Activated T-helper 2 cell treated with anti-CD3 and anti-CD28 coated beads, Interferon-gamma antibody, Interleukin-2, Interleukin-4, amounts not matched to agents 10 μg/mL and 5 μg/mL and 100 μg/mL, durations not matched to agents 14 hours and 24 hours and 36 hours (primary cell): ENCODE measurements around the gene KMT5B. TPM values are rescaled to one million over a fixed set of nuclear protein-coding genes. Genes with fewer than 3 reads are reported as not detected.

Experiments used
- DNase-seq: peaks from one replicate; pipeline ENCODE4 v3.0.0; 2021; ENCODE audit warnings: low spot score
- H3K27ac Mint-ChIP-seq: one replicate; pipeline ENCODE4 v1.8.0; 2021; ENCODE audit warnings: mixed read lengths
- H3K27me3 Mint-ChIP-seq: one replicate; pipeline ENCODE4 v1.8.0; 2021; ENCODE audit warnings: low read depth, mixed read lengths
- H3K36me3 Mint-ChIP-seq: one replicate; pipeline ENCODE4 v1.8.0; 2021; ENCODE audit warnings: low read depth, mixed read lengths
- H3K4me1 Mint-ChIP-seq: one replicate; pipeline ENCODE4 v1.8.0; 2021; ENCODE audit warnings: low read depth, mixed read lengths
- H3K4me3 Mint-ChIP-seq: one replicate; pipeline ENCODE4 v1.8.0; 2021; ENCODE audit warnings: low read depth, mild to moderate bottlenecking, moderate library complexity, mixed read lengths
- H3K9me3 Mint-ChIP-seq: one replicate; pipeline ENCODE4 v1.8.0; 2021; ENCODE audit warnings: mixed read lengths
- intact Hi-C: fragments of 100-400 bp; cut with micrococcal nuclease; formaldehyde crosslinking; loops from one replicate; pipeline ENCODE4 v1.15.1; 2023
- total RNA-seq: library from RNA; stranded (reverse); gene quantifications from 2 replicates; pipeline ENCODE4 v1.2.3, GENCODE V29; 2022

The KMT5B gene
- 31.5 and 34.0 TPM in 2 replicates for total RNA-seq

GRCh38 chr11:68213135-68213515, at the start of gene KMT5B:
Gene KMT5B, minus strand, starts transcription at chr11:68213296. Its CDS starts 23,220 bp downstream, at chr11:68190076.
- Mint-ChIP-seq H3K36me3 (no peaks in the 10 kb centered on the region), H3K27me3 (peaks cover 15% of the 10 kb centered on the region), H3K4me3 (peak within 1 kb of the TSS; percentile 92), H3K4me1 (peaks cover 31% of the 10 kb centered on the region), H3K27ac (peak within 1 kb of the TSS; percentile 94), H3K9me3 (no peaks in the 10 kb centered on the region)
- no peak for DNase-seq
- intact Hi-C loops, result loop anchor here (2.0 to 10.0 kb wide), 4 partner anchors 59 to 249 kb away; partner anchors contain the start of genes C11orf24, CHKA, NDUFS8 and PPP6R3

- no peak overlapping the region for H3K4me3 Mint-ChIP-seq
- no peak overlapping the region for H3K27ac Mint-ChIP-seq
- H3K36me3 Mint-ChIP-seq, result peaks cover 50% of the 10 kb centered on the region
Measured at GRCh38 chr11:68262544-68262827, 49.4 kb upstream of the KMT5B start.

GRCh38 chr11:68261749-68262543, 48.9 kb upstream of the KMT5B start:
- no peak overlapping the region for H3K4me3 Mint-ChIP-seq
- intact Hi-C loops, result no loop called here
- no peak for DNase-seq
- H3K27ac Mint-ChIP-seq, result no peak overlapping the region
- peaks cover 44% of the 10 kb centered on the region for H3K36me3 Mint-ChIP-seq
- peaks cover 11% of the 10 kb centered on the region for H3K4me1 Mint-ChIP-seq
- no peaks in the 10 kb centered on the region for H3K27me3 Mint-ChIP-seq
- H3K9me3 Mint-ChIP-seq, result no peaks in the 10 kb centered on the region

More at GRCh38 chr11:68262544-68262827, 49.4 kb upstream of the KMT5B start:
- intact Hi-C loops, result no loop called here
- Mint-ChIP-seq H3K9me3 (no peaks in the 10 kb centered on the region), H3K27me3 (no peaks in the 10 kb centered on the region), H3K4me1 (peaks cover 14% of the 10 kb centered on the region)
- DNase-seq, result no peak

DNA sequence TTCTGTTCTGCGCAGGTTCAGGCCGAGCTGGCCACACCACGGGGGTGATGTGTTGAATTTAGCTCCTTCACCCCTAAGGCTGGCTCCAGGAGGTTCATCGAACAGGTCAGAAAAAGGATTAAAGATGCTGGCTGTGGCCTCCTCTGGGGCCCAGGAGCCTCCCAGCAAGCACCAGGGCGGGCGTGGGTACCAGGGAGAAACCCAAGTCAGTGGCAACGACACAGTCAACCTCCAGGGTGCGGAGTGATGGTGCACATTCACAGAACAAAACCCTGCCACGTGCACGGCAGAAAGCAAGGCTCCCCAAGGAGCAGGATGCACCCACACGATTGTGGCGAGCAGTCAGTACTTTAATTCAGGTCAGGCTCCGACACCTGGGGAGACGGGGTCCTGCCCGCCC, 47.9 kb upstream of the KMT5B start:
- H3K27ac Mint-ChIP-seq, result no peak overlapping the region
- H3K4me1 Mint-ChIP-seq, result peaks cover 4% of the 10 kb centered on the region
- peaks cover 43% of the 10 kb centered on the region for H3K36me3 Mint-ChIP-seq
- no peaks in the 10 kb centered on the region for H3K27me3 Mint-ChIP-seq
- no peak overlapping the region for H3K4me3 Mint-ChIP-seq
- no peak for DNase-seq
- no peaks in the 10 kb centered on the region for H3K9me3 Mint-ChIP-seq
- intact Hi-C loops, result no loop called here

- Mint-ChIP-seq H3K4me1 (peaks cover 4% of the 10 kb centered on the region), H3K27me3 (no peaks in the 10 kb centered on the region), H3K27ac (no peak overlapping the region), H3K9me3 (no peaks in the 10 kb centered on the region), H3K36me3 (peaks cover 41% of the 10 kb centered on the region), H3K4me3 (no peak overlapping the region)
- no peak for DNase-seq
- intact Hi-C loops, result no loop called here
Measured at GRCh38 chr11:68260484-68260883, 47.4 kb upstream of the KMT5B start.

DNA sequence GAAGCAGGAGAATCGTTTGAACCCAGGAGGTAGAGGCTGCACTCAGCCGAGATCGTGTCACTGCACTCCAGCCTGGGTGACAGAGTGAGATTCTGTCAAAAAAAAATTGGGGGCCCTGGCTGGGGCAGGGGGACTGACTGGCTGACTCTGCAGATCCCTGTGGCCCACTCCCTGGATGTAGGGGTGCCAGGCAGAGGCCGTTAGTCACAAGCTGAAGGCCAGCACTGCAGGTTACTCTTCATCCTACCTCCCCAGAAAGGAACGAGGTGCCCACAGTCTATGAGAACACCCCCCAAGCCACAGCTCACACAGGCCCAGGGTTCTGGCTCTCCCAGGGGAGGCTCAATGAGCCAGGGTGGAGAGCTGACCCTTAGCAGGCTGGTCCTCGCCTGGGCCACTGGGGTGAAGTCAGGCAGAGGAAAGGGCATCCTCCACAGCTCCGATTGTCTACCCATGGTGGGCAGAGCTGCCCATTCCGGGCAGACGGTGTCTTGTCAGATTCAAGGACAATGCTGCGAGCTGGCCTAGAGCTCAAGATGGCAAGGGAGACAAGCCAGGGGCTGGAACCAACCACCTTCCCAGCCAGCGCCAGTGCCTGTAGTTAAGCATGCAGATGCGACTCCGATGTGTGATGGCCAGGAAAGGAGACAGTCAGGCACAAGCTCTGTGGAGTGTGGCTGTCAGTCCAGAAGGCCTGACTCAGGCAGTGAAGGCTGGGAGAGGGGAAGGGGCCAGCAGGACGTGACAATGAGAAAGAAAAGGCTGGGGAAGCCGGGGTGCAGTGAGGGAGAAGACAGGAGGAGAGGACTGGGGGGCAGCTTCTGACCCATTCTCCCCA, 46.2 kb upstream of the KMT5B start:
- H3K27ac Mint-ChIP-seq, result no peak overlapping the region
- no peak overlapping the region for H3K4me3 Mint-ChIP-seq
- H3K36me3 Mint-ChIP-seq, result peaks cover 33% of the 10 kb centered on the region
- no peaks in the 10 kb centered on the region for H3K9me3 Mint-ChIP-seq
- no peaks in the 10 kb centered on the region for H3K27me3 Mint-ChIP-seq
- no peak for DNase-seq
- intact Hi-C loops, result no loop called here
- peaks cover 1% of the 10 kb centered on the region for H3K4me1 Mint-ChIP-seq

DNA sequence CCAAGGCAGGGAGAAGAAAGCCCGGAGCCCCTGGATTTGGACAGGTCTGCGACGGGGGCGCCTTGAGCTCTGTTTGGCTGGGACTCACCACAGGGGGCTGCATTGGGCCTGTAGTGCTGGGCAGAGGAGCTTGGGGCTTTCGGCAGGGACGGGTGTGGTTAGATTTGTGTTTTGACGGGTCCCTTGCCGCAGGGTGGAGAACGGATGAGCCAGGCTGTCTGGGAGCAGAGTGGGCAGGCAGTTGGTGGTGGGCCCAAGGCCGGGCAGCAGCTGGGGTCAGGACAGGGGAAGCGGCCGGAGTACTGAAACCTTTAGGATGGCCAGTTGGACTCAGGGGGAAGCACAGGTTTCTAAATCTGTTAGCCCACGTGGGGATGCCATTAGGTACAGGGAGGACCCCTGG, 45.3 kb upstream of the KMT5B start:
- Mint-ChIP-seq H3K9me3 (no peaks in the 10 kb centered on the region), H3K36me3 (peaks cover 27% of the 10 kb centered on the region), H3K27me3 (no peaks in the 10 kb centered on the region), H3K4me3 (no peak overlapping the region), H3K27ac (no peak overlapping the region), H3K4me1 (peaks cover 1% of the 10 kb centered on the region)
- no peak for DNase-seq
- intact Hi-C loops, result no loop called here

DNA sequence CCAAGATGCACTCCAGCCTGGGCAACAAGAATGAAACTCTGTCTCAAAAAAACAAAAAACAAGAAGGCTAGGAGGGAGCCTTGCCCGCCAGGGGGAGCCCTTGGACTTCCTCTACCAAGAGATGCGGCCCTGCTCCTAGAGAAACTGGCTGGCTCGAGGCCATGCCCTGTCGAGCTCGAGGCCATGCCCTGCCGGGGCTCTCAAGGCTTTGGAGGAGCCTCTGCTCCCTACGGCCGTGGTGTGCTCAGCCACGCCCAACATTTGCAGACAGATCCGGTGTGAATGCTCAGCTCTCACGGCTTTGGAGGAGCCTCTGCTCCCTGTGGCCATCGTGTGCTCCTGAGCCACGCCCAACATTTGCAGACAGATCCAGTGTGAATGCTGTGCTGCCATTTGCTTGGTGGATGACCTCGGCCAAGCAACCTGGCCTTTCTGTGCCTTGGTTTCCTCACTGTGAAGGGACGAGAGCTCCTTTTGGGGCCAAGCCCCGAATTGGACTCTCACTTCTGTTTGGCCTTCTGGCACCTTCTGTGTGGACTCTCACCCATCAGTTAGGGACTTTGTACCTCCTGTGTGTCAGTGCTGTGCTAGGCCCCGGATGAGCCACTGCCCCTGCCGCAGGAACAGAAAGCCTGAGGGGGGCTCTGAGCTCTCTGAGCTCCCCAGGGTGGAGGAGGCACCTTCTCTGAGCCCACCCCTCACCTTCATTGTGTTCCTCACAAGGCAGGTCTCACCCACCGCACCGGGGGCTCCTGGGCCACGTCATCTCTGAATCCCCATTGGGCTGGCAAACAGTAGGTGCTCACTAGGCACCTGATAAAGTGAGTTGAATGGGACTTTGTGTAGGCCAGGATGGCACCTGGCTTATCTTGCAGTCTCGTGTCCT, 44.6 kb upstream of the KMT5B start:
- no peaks in the 10 kb centered on the region for H3K9me3 Mint-ChIP-seq
- intact Hi-C loops, result loop anchor here (1.0 kb wide), 3 partner anchors 40 to 190 kb away; no protein-coding TSS in a partner anchor
- peak; percentile 84 for DNase-seq
- H3K27me3 Mint-ChIP-seq, result no peaks in the 10 kb centered on the region
- H3K4me3 Mint-ChIP-seq, result no peak overlapping the region
- no peak overlapping the region for H3K27ac Mint-ChIP-seq
- peaks cover 1% of the 10 kb centered on the region for H3K4me1 Mint-ChIP-seq
- H3K36me3 Mint-ChIP-seq, result peaks cover 20% of the 10 kb centered on the region

- DNase-seq, result no peak
- Mint-ChIP-seq H3K27me3 (no peaks in the 10 kb centered on the region), H3K36me3 (peaks cover 9% of the 10 kb centered on the region), H3K27ac (no peak overlapping the region), H3K4me3 (no peak overlapping the region), H3K4me1 (peaks cover 6% of the 10 kb centered on the region), H3K9me3 (peaks cover 4% of the 10 kb centered on the region)
- intact Hi-C loops, result no loop called here
Measured at GRCh38 chr11:68256331-68256741, 43.2 kb upstream of the KMT5B start.

DNA sequence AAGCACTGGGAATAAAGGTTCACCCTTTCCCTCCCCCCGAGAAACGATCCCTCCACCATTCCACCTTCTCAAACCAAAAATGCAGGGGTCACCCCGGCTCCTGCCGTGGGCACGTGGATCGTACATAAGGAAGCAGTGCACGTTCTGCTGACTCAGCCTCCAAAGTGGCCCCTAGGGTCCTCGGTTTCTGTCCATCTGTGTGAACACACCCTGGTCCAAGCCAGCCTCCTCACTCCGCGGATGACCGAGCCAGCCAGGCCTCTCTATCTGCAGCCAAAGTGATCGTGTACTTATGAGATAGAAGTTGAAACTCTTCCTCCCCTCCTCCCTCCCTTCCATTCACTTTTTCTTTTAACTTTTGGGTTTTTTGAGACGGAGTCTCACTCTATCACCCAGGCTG, 42.4 kb upstream of the KMT5B start:
- Mint-ChIP-seq H3K36me3 (peaks cover 2% of the 10 kb centered on the region), H3K27ac (no peak overlapping the region), H3K4me3 (no peak overlapping the region), H3K4me1 (peaks cover 10% of the 10 kb centered on the region), H3K9me3 (peaks cover 7% of the 10 kb centered on the region), H3K27me3 (no peaks in the 10 kb centered on the region)
- intact Hi-C loops, result no loop called here
- DNase-seq, result no peak

DNA sequence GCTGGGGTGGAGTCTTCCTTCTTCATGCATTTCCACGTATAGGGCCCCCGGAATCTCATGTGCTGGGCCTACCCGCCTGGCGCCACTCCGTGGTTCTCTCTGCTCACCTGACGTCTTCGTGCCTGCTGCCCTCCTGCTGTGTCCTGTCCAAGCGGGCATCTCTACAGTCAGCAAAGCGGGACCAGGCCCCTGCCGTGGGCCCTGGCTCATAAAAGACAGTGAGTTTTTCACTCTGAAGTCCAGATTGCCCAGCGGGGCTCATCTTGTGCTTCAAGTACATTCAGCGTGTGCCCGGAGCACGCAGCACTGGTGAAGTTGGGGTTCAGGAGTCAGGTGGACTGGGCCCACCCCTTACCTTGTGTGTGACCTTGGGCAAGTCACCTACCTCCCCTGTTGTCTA, 41.3 kb upstream of the KMT5B start:
- H3K36me3 Mint-ChIP-seq, result no peaks in the 10 kb centered on the region
- H3K4me1 Mint-ChIP-seq, result peaks cover 10% of the 10 kb centered on the region

GRCh38 chr11:68251765-68252164, 38.7 kb upstream of the KMT5B start:
- H3K36me3 Mint-ChIP-seq, result no peaks in the 10 kb centered on the region
- H3K9me3 Mint-ChIP-seq, result peaks cover 25% of the 10 kb centered on the region
- intact Hi-C loops, result no loop called here
- no peak overlapping the region for H3K27ac Mint-ChIP-seq
- H3K4me3 Mint-ChIP-seq, result no peak overlapping the region
- H3K4me1 Mint-ChIP-seq, result peaks cover 8% of the 10 kb centered on the region
- peaks cover 7% of the 10 kb centered on the region for H3K27me3 Mint-ChIP-seq
- no peak for DNase-seq

More for the DNA sequence above, 41.3 kb upstream of the KMT5B start:
- intact Hi-C loops, result no loop called here
- H3K9me3 Mint-ChIP-seq, result peaks cover 18% of the 10 kb centered on the region
- DNase-seq, result no peak
- H3K4me3 Mint-ChIP-seq, result no peak overlapping the region
- peaks cover 3% of the 10 kb centered on the region for H3K27me3 Mint-ChIP-seq
- H3K27ac Mint-ChIP-seq, result no peak overlapping the region
